Skin epidermis (tissue), 12 donors: ENCODE measurements around the gene FNDC3B.
A peak's percentile ranks its signal among the peaks of the same experiment; 100 is the strongest.

Experiments used
- H3K27ac ChIP-seq, 21 experiments: fragments of 200-600 bp; sonication (generic) in 11 of 21; one replicate each; pipeline ENCODE4 v1.5.0; 2020; ENCODE audit warnings: mild to moderate bottlenecking in 3 of 21, inconsistent platforms in 2 of 21, moderate library complexity in 2 of 21
- H3K4me3 ChIP-seq, 7 experiments: fragments of 200-600 bp; sonication (generic) in 2 of 7; one replicate each; pipeline ENCODE4 v1.5.0; 2020; ENCODE audit warnings: inconsistent platforms in 2 of 7, mild to moderate bottlenecking in 2 of 7, moderate library complexity in 1 of 7

Gene FNDC3B

DNA sequence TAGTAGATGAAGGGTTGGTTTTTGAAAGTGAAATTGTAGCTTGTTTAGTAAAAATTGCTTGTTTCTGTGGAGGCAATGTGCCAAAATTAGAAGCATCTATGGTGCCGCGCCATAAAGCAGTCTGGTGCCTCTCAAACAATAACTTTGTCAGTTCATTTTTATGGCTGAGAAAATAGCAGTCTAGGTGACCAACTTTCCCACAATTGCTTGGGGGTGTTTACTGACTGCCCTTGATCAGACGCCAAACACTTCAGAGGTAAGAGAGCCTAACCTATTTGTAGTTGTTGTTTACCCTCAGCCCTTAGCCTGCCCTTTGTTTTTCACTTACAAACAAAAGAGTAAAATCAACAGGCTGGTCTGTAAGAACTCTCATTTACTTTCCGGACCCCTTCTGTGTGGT lies 174.5 kb downstream of the FNDC3B start:
- H3K4me3 ChIP-seq = no peak overlapping the region
- no peak overlapping the region for H3K27ac ChIP-seq

DNA sequence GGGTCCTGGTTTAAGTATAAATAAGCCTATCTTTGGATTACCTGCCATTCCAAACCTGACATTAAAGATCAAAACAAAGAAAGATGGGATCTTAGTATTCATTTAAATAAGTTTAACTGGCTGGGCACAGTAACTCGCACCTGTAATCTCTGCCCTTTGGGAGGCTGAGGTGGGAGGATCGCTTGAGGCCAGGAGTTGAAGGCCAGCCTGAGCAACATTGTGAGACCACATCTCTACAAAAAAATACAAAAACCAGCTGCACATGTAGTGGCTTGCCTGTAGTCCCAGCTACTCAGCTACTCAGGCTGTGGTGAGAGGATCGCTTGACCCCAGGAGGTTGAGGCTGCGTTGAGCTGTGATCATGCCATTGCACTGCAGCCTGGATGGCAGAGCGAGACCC lies 176.9 kb downstream of the FNDC3B start:
- no peak overlapping the region for H3K27ac ChIP-seq

DNA sequence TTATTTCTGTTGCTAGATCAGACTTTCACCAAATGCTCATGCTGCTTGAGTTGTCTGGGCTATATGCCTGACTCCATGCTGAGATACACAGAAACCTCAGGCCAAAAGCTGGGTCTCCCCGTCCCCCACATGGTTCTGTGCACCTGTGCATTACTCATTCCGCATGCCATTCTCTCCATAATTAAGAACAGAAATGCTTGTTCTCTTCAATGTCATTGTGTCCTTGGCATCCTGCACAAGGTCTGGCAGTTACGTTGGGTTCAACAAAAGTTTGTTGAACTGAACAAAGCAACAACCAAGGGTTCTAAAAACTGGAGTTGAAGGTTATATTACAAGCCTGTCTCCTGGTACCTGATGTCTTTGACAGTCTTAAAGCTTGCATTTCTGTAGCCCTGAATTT lies 177.5 kb downstream of the FNDC3B start:
- H3K4me3 ChIP-seq = no peak overlapping the region
- no peak overlapping the region for H3K27ac ChIP-seq

More for the DNA sequence above, 176.9 kb downstream of the FNDC3B start:
- no peak overlapping the region for H3K4me3 ChIP-seq

DNA sequence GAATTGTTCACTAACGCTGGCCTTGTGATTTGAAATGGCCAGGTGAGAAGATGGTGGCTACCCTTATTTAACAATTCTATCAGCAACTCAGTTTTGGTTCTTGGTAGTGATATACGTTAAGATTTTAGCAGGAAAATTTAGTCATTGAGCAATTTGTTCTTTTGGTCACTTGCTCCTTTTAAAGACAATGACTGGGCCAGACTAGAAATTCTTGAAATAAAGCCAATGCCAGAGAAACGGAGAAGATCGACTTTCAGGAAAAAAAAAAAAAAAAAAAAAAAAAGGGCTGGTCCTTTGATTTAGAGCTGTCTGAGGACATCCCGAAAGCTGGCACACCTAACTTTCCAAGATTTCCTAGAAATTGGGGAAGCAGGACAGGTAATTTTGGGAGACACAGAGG lies 178.5 kb downstream of the FNDC3B start:
- no peak overlapping the region for H3K4me3 ChIP-seq
- no peak overlapping the region for H3K27ac ChIP-seq

DNA sequence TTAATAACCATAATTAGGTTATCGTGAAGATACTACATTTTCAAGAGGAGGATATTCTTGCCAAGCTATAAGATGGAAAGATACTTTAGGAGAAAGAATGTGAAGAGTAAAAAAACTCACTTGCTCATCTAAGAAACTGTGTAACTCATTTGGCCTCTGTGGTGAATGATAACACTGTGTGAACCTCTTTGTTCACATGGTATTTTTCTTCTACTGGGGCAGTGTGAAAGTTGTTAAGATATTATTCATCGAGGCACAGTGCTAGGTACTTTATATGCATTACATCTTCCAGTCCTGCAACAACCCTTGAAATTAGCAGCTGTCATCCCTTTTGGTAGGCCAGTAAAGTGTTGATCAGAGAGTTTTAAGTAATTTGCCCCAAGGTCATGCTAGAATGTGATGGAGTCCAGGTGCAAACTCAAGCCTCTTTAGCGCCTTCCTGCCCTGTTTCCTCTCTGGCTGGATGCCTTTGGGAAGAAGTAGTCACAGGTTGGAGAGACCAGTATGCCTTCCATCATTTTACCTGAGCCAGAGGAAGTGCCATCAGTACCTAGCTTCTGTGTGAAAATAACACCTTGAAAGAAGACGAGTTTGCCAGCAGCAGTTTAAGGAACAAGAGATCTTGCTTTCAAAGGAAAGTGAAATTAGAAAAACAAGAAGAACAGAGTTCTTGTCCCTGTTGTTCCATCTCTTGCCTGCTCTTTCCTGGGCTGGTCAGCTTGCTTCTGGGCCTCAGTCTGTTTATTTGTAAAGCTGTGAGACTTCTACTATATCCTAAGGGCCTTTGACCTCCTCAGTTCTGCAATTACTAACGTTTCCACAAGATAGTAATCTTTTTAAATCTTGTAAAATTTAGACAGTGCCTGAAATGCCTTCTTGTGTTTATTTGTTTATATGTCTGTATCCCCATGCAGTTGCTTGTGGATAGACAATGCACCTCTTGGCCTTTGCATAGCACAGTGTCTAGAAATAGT lies 179.3 kb downstream of the FNDC3B start:
- peak overlapping the region in 3 of 21 experiments; percentile 29 to 57 (median 34) for H3K27ac ChIP-seq
- no peak overlapping the region for H3K4me3 ChIP-seq

DNA sequence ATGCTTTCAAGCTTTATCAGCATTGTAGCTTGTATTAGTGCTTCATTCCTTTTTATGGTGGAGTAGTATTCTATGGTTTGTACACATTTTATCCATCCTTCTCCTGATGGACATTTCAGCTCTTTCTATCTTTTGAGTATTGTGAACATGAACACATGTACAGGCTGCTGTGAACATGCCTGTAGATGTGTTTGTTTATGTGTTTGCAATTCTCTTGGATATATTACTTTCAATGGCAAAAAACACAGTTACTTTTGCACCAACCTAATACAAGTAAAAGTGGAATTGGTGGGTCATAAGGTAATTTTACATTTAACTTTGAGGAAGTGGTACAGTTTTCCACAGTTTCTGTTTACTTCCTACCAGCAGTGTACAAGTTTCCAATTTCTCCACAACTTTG lies 180.4 kb downstream of the FNDC3B start:
- H3K27ac ChIP-seq = no peak overlapping the region
- H3K4me3 ChIP-seq = no peak overlapping the region

DNA sequence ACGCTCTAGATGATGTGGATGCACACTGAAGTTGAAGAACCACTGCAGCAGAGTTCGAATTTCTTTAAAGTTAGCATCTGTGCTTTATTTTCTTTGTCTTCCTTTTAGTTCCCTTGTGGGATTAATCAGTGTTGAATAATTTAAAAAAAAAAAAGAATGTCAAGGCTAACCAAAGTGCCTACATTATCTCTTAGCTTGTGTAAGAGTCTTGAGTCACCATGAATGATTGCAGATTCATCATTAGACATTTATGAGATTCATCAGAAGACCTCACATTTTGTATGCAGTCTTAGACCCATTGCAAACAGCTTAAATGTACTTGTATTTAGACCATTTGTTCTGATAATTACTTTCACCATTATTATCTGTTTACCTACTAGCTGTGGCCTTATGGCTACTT lies 182.2 kb downstream of the FNDC3B start:
- no peak overlapping the region for H3K27ac ChIP-seq
- H3K4me3 ChIP-seq = no peak overlapping the region

DNA sequence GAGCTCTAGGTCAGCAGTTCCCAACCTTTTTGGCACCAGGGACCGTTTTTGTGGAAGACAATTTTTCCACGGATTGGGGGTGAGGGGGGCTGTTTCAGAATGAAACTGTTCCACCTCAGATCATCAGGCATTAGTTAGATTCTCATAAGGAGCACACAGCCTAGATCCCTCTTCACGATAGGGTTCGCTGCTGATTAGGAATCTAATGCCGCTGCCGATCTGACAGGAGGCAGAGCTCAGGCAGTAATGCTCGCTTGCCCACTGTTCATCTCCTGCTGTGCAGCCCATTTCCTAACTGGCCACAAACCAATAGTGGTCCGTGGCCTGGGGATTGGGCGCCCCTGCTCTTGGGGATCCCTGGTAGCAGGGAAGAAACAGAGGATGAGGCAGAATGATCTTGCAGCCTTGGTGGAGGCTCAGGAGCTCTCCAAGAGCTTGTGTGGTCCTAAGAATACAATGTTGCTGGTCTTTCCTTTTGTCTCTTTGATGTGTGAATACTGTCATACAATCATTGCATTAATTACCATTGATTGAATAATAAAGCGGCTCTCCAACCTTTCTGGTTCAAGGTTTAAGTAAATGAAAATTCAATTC lies 183.2 kb downstream of the FNDC3B start:
- Histone ChIP-seq H3K27ac (no peak overlapping the region), H3K4me3 (no peak overlapping the region)

DNA sequence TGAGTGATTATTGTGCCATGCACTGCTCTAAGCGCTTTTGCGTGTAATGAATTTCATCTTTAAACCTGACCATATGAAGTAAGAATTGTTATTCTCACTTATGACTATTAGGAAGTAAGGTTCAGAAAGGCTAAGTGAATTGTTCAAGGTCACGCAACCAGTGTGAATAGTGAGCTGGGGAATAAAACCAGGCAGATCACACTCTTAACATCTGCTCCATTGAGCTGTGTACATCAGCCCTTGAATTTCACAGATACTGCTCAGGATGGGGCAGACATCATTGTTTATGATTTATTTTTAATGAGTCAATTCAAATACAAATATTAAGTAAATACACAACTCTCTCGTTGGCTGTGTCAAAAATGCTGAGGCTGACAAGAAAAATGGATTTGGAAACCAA lies 184.5 kb downstream of the FNDC3B start:
- no peak overlapping the region for H3K27ac ChIP-seq
- no peak overlapping the region for H3K4me3 ChIP-seq

DNA sequence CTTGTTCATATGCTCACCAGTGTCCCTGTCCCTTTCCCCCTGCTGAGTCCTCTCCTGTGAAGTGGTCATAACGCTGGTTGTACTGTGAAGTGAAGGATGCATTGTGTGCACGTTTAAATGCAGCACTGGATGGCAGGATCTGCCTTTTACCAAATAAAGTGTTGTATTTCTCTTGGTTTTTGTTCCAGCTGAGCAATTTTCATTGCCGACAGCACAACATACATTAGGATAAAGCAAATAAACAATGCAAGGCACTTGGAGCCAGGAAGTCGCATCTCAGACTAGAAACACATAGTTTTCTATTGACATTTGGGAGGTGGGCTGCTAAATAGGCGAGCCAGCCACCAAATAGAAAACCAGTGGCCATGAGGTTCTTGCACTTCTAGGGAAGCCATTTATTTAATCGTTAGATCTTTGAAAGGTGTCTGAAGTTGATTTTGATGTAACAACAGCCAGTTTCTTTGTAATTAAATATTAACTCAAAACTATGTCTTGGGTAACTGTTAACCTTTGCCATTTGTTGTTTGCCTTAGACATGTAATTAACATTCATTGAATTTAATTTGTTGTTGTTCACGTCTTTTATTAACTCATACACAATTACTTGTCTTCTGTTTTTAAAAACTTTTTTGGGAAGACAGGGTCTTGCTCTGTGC lies 185.3 kb downstream of the FNDC3B start:
- Histone ChIP-seq H3K27ac (no peak overlapping the region), H3K4me3 (no peak overlapping the region)

DNA sequence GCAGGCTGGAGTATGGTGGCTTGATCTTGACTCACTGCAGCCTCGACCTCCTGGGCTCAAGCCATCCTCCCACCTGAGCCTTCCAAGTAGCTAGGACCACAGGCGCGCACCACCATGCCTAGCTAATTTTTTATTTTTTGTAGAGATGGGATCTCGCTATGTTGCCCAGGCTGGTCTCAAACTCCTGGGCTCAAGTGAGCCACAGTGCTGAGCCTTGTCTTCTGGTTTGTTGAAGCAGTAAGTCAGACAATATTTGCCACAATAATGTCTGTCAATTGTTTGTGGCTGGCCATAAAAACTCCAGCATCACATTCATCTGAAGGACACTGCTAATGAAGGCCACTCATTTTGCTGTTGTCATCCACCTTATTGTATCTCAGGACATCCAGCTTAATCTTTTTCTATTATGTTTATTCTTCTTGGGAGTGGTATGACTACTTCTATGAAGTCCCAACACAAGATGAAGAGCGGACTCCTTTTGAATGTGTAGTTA lies 185.9 kb downstream of the FNDC3B start:
- Histone ChIP-seq H3K4me3 (no peak overlapping the region), H3K27ac (no peak overlapping the region)

DNA sequence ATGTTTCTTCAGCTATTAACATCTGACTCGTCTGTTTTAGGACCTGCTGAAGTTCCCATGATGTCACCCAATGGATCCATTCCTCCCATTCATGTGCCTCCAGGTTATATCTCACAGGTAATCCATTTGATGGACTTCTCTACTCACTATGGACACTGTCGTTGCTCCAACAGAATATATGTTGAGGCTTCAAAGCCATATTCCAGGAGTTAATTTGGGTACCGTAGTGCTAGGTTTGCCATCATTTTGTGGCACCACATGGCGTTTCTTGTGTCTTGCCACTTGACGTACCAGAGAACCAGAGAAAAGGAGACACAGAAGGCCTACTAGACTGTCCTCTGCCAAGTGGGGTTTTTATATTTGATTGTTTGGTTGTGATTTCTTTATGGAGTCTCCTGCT lies 187.5 kb downstream of the FNDC3B start:
- Histone ChIP-seq H3K27ac (peak overlapping the region in 1 of 21 experiments; percentile 33), H3K4me3 (no peak overlapping the region)

DNA sequence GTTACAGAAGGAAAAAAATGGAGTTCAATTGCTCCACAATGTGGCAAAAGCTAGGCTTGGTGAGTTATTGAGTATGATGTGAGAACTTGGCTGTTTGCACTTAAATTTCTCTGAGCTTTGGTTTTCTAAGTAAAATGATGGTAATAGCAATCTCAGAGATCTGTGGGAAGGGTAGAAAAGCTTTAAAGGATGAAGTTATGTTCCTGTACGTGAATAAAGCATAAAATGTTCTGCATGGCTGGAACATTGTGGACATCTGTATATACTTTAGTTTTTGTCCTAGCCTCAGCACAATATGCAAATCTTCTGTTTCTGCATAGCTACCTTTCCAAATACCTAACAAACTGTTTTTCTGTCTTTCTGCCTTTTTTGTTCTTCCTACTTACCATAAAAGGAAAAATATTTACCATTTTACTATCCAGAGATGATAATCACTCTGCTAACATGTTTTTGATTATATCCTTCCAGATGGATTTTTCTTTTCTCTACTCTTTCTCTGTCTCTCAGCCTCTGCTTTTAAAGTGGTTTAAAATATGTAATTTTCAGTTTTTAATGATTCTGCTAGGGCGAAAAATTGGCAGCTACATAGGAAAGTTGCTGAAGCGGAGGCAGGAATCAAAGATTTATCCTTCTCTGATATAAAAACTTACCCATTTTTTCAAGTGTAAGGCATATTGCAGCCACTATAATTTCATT lies 188.1 kb downstream of the FNDC3B start:
- H3K4me3 ChIP-seq = no peak overlapping the region

DNA sequence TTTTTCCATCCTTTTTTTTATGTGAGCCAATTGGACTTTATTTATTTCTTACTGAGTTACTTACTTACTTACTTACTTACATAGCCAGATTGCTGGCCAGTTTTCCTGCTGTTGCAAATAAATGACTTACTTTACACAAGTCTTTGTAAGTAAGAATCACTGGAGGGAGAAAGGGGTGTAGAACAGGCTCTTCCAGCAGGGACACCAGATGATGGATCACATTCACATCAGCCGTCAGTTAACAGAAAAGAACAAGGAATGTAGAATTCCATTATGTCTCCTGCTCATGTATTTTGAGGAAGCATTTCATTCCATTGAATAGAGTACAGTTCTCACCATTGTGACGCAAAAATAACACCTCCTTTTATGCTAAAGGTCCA lies 188.6 kb downstream of the FNDC3B start:
- Histone ChIP-seq H3K4me3 (no peak overlapping the region), H3K27ac (peak overlapping the region in 1 of 21 experiments; percentile 16)

More for the DNA sequence above, 188.1 kb downstream of the FNDC3B start:
- H3K27ac ChIP-seq = peak overlapping the region in 1 of 21 experiments; percentile 33

DNA sequence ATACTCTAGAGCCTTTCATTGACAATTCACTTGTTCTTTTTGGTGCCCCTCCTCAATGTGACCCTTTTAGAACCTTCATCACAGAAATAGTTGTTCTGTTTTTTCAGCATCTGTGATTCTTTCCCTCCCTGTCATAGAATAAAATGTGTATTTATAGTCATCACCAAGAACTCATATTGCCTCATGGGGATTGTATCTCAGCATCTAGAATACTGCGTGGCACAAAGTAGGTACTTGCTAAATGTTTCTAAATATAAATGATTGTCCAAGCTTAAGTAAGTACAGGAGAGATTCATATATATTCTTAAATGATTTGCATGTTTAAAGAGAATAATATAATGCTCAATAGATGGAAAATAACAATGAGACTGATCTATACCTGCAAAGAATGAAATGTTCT lies 190.1 kb downstream of the FNDC3B start:
- no peak overlapping the region for H3K4me3 ChIP-seq
- H3K27ac ChIP-seq = no peak overlapping the region

DNA sequence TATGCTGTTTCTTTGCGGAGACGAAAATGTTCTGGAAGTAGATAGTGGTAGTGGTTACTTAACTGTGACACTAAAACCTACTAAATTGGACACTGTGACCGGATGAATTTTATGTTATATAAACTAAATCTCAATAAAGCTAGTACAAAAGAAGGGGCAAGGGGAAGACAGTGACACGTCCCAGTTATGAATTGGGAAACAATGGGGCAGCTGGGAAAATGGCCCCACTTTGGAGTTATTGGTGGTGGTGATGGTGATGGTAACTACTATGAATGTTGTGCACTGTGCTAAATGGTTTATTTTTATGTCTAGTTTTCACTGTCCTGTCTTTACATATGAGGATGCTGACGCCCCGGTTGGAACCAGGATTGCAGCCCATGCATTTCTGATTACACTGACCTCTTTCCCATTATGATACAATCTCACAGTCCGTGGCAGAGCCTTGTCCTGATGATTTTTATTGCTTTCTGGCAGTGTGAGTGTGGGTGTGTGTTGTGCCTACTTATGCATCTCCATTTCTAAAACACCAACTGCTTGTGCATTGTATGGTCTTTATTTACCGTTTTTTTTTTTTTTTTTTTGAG lies 192.0 kb downstream of the FNDC3B start:
- H3K4me3 ChIP-seq = no peak overlapping the region
- H3K27ac ChIP-seq = no peak overlapping the region

DNA sequence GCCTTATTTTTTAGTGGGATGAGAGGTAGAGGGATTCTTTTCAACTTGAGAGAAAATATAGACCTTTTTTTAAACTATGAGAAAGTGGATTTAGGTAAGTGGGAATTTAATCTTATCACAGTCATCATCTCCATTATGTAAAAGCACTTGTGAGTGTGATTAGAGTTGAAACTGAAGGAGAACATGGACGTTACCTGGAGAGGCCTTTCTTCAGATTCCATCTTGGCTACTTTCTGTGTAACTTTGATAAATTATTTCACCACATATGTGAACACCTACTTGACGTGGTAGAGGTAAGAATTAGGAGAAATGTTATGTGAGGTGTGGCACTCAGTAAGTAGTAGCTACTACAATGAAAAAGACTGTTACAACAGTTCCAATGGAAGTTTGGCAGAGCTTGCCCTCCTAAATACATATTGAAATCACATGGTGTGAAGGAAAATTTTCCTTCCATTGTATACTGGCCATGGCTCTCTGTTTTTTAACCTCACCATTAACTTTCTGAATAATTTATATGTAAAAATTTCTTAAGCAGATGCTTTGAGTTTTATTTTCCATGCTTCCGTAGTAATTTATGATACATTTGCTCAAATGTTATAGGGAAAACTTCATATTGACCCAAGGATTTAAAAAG lies 193.3 kb downstream of the FNDC3B start:
- Histone ChIP-seq H3K4me3 (no peak overlapping the region), H3K27ac (no peak overlapping the region)

DNA sequence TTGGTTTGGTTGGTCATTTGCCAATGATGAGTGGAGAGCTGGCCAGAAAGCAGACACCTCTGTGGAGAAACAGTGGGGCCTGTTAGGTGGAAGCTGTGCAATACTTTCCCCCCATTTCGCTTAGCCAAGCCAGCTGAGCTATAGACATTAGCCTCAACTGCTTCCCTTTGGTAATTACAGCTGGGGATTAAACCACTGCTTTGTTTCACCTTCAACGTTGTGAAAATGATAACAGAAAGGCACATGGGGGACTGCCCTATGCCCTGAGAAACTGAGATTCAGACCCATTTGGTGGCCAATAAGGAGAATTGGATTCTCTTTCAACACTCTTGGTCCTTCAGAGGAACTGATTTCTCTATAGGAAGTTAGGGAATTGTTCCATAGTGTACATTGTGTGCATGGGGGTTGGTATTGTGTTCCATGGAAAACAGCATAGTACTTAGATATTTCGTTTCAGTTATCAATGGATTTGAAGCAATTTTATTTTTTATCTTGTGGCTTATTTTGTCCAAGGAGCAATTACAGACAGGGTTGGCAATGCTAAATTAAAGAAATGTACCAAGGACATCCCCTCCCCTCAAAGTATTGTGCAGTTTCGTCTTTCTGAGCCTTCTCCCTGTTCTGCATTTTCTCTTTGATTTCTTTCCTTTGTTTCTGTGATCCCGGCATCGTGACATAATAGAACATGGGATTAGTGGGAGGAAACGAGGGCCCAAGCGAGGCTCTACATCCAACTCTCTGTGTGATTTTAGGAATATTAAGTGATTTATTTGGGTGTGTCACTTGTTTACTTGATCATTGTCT lies 194.3 kb downstream of the FNDC3B start:
- Histone ChIP-seq H3K27ac (peak overlapping the region in 1 of 21 experiments; percentile 25), H3K4me3 (no peak overlapping the region)
